ENCODE results near the gene TRRAP. TPM values are rescaled to one million over a fixed set of nuclear protein-coding genes. Genes with fewer than 3 reads are reported as not detected.

TRRAP gene
- total and polyA plus RNA-seq, 2 of the 8 experiments (the other 6 are each of a cell fraction or from before 2014, with no cell fraction given): 21.7 to 48.6 TPM

DNA sequence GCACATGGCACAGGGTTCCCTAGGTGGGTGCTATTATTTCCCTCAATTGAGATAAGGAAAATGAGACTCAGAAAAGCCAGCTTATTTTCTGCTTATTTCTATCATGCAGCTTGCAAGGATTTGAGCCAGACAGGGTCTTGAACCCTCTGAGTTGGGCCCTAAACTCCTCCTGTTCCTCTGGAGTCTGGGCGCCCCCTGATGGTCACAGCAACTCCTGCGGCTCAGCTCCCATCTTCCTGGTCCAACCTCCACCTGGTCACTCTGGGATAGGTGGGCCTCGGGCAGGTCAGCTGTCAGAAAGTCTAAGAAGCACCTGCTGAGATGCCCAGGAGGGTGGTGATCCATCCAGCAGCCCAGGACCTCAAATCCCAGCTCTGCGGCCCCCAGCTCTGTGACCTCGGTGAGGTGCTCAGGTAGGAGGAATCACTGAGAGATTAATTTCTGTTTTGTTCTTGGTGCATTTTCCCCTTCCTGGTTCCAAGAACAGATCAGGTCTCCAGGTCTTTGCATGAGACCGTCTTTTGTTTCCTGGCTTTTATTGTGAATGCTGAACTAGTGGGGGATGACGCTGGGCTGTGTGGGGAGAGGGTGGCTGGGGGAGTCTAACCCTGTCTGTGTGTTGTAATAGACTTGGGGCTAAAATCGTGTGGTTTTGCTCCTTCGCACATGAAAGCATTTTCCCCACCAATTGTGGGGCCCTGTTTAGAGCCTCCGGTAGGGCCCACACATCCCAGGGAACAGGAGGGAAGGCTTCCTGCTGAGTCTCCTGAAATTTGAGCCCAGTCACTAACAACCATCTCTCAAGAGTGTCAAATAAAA is 41.3 kb upstream of the TRRAP start (continued):
- TF ChIP-seq, protein P1, sequence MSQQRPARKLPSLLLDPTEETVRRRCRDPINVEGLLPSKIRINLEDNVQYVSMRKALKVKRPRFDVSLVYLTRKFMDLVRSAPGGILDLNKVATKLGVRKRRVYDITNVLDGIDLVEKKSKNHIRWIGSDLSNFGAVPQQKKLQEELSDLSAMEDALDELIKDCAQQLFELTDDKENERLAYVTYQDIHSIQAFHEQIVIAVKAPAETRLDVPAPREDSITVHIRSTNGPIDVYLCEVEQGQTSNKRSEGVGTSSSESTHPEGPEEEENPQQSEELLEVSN (IDR thresholded peaks at IDR 0.05): no peak
- no peak for TF ChIP-seq CHD1 (IDR thresholded peaks at IDR 0.05; ENCODE audit: low read depth, low read length)
- TF ChIP-seq POLR2A (IDR thresholded peaks at IDR 0.05; ENCODE audit: control extremely low read depth in 1 of 2, low read depth in 2 of 2, low read length in 2 of 2): no peak
- no peak for TF ChIP-seq TAF1 (IDR thresholded peaks at IDR 0.05; ENCODE audit: low read depth, low read length)
- no peak for TF ChIP-seq NANOG (IDR thresholded peaks at IDR 0.05; ENCODE audit: insufficient read depth, low read depth, low read length, poor library complexity, severe bottlenecking)
- TF ChIP-seq ASH2L (IDR thresholded peaks at IDR 0.05; ENCODE audit: low read length): no peak
- no peak for TF ChIP-seq BACH1 (IDR thresholded peaks at IDR 0.05; ENCODE audit: low read length)

Data from H1 (cell line).